Activated T-cell treated with anti-CD3 and anti-CD28 coated beads, Interleukin-2, amount 50 U/mL, for 72 hours (primary cell): ENCODE measurements around the gene MRTO4. TPM values are rescaled to one million over a fixed set of nuclear protein-coding genes. Genes with fewer than 3 reads are reported as not detected.
"Not testable (repeated sequence)": the region's sequence is repeated elsewhere in the genome, so short reads cannot be mapped to it uniquely, and the experiment has no call there.

ENCODE experiments used
- ATAC-seq, 2 donors: fragments of 150-1000 bp; cut with Tn5 transposase; replicated peaks in 1 of 2; 2 replicates each; pipeline ENCODE4 v1.10.0; 2021; ENCODE audit warnings: moderate library complexity in 2 of 2, mild to moderate bottlenecking in 1 of 2
- DNase-seq, 2 donors: peaks; one replicate each; pipeline ENCODE4 v3.0.0; 2021 to 2022; ENCODE audit warnings: mixed read lengths in 1 of 2
- H3K27ac Mint-ChIP-seq: one replicate; pipeline ENCODE4 v1.8.0; 2022; ENCODE audit warnings: mild to moderate bottlenecking, moderate library complexity, mixed read lengths
- H3K27me3 Mint-ChIP-seq: one replicate; pipeline ENCODE4 v1.8.0; 2022; ENCODE audit warnings: low read depth, mixed read lengths
- H3K36me3 Mint-ChIP-seq, 2 donors: one replicate each; pipeline ENCODE4 v1.8.0; 2022; ENCODE audit warnings: mixed read lengths in 2 of 2, mild to moderate bottlenecking in 1 of 2; ENCODE audit not compliant: insufficient read depth in 2 of 2
- H3K4me1 Mint-ChIP-seq: one replicate; pipeline ENCODE4 v1.8.0; 2022; ENCODE audit warnings: low read depth, mixed read lengths
- H3K4me3 Mint-ChIP-seq, 2 donors: one replicate each; pipeline ENCODE4 v1.8.0; 2022; ENCODE audit warnings: mild to moderate bottlenecking in 2 of 2, mixed read lengths in 2 of 2, moderate library complexity in 2 of 2
- H3K9me3 Mint-ChIP-seq, 2 donors: one replicate each; pipeline ENCODE4 v1.8.0; 2022; ENCODE audit warnings: mixed read lengths in 2 of 2
- total RNA-seq, 2 donors: library from RNA; stranded (reverse); gene quantifications; one replicate each; pipeline ENCODE4 v1.2.3, GENCODE V29; 2022

The MRTO4 gene
- total RNA-seq, 2 donors from 2014 or later = 43.7 to 52.7 TPM

DNA sequence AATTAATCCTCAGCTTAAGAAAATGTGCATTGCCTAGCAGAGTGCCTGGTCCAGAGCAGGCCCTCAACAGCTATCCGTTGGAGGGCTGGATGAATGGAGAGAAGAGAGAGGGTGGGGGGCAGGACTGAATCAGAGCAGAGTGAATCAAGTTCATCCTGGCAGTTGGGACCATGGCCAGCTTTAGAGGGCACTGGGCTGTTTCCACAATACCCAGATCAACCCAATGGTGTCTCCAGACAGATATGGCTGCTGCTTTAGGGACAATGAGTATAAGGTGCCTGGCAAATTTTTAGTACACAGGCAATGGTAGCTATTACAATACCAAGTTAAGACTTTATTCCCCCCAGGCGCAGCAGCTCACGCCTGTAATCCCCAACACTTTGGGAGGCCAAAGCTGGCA lies 17.4 kb upstream of the MRTO4 start:
- Mint-ChIP-seq H3K4me1 (no peaks in the 10 kb centered on the region), H3K4me3 (no peak overlapping the region), H3K27me3 (no peaks in the 10 kb centered on the region), H3K27ac (no peak overlapping the region), H3K36me3 (peaks cover 2 to 16% of the 10 kb centered on the region in 2 donors), H3K9me3 (no peaks in the 10 kb centered on the region)
- ATAC-seq (no peak), DNase-seq (no peak)

DNA sequence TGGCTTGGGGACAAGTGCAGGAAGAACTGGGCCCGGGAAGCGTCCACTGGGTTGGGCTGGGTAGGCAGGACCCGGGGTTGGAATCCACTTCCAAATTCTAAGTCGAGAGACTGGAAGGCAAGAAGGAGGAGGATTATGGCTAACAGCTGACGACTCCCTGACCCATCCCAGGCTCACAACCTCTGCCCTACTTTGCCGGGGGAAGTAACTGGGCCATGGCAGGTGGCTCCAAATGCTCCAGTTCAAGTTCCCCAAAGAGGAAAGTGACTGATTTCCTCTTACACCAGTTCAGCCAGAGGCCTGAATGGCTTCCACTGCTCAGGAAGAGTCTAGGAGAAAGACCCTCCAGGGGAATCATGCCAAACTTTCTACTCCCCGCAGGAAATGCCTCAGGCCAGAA lies 11.7 kb upstream of the MRTO4 start:
- Mint-ChIP-seq H3K4me1 (no peaks in the 10 kb centered on the region), H3K36me3 (peaks cover 2 to 31% of the 10 kb centered on the region in 2 donors), H3K27ac (no peak overlapping the region), H3K4me3 (no peak overlapping the region), H3K27me3 (no peaks in the 10 kb centered on the region), H3K9me3 (no peaks in the 10 kb centered on the region)
- ATAC-seq = no peak
- no peak for DNase-seq

DNA sequence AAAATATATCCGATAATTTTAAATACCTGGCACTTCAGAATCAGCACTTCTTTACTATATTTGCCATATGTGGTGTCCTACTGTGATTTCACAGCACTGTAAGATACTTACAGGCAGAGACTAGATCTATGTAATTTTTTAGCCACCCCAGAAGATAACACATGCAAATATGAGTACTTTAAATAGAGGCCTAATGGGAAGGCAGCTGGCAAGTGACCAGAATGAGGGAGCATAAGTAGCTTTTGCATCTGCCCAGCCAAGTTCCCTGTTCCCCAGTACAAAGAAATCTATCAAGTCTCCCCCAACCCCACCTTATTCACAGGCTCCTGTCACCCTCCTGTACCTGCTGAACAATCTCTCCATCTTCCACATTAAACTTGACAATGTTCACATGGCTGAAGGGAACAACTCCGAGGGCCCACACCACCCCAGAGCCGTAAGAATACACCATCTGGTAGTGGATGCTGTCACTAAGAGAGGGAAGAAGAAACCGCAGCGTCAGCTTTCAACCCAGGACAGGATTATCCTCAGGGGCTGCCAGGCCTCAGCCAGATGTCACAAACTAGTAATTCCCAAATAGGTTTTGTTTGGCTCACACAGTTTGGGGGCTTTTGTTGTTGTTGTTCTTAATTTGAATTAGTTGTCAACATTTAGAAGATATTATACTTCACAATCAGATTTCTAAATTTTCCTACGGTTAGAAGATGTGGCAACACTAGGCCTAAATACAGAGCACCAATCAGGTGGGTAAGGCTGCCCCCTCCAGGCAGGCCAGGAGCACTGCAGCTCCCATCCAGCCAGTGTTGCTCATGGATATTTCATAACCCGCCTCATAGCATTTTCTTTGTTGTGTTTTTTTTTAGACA lies 10.7 kb upstream of the MRTO4 start:
- Mint-ChIP-seq H3K27me3 (no peaks in the 10 kb centered on the region), H3K9me3 (no peaks in the 10 kb centered on the region), H3K4me1 (no peaks in the 10 kb centered on the region), H3K4me3 (no peak overlapping the region), H3K27ac (peak overlapping the region; percentile 85), H3K36me3 (peaks cover 2 to 26% of the 10 kb centered on the region in 2 donors)
- peak; percentile 63 to 78 for DNase-seq
- peak; percentile 87 to 90 for ATAC-seq

DNA sequence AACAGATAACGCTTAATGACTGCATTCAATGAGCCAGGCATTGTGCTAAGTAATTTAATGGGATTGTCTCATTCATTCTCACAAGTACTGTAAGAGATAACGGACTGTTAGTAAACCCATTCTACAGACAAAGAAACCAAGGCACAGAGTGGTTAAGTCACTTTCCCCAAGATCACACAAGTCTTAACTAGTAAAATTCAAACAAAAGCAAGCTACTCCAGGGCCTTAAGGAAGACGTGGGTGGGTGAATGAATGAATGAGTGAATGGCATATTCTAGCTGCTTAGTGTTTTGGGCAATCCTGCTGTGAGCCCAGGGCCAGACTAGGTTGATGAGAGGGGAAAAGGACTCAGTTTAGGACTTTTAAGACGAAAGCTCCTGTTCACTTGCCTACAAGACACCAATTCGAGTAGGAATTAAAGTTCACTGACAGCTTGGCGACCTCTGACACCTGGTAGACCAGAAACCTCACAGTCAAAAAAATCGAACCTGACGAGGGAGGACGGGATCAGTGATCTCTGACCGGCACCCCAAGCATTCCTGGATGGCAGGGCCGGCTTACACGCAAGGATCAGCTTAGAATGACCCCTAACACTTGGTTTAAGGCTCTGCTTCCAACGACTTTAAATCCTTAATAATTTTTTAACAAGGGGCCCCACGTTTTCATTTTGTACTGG lies 838 bp upstream of the MRTO4 start:
- Mint-ChIP-seq H3K9me3 (no peaks in the 10 kb centered on the region), H3K4me1 (peaks cover 48% of the 10 kb centered on the region), H3K27ac (peak overlapping the region; percentile 83), H3K36me3 (peaks cover 5 to 7% of the 10 kb centered on the region in 2 donors), H3K27me3 (no peaks in the 10 kb centered on the region), H3K4me3 (peak overlapping the region; percentile 84 to 97)
- DNase-seq = peak in 1 of 2 donors; percentile 14
- ATAC-seq = no peak

DNA sequence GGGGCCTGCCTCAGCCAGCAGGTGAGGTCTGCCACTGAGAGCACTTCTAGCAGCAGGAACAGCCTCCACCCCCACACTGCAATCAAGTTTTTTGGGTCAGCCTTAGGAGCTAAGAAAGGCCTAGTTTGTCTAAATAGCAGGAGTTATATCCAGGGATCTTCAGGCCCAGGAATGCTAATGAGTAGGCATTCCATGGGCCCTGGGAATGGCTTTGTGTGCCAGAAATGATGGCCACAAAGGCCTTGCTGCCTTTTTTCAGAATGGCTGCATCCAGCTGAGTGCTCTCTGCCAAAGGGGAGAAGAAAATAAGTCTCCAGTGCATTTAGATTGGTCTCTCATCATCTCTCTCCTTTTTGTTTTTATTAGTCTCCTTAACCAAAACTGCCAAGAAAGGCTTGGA lies 2.8 kb downstream of the MRTO4 start:
- peaks cover 64% of the 10 kb centered on the region for H3K4me1 Mint-ChIP-seq
- no peaks in the 10 kb centered on the region for H3K27me3 Mint-ChIP-seq
- DNase-seq = no peak
- peak overlapping the region in 1 of 2 donors; percentile 49 for H3K4me3 Mint-ChIP-seq
- no peaks in the 10 kb centered on the region for H3K9me3 Mint-ChIP-seq
- peaks cover 12 to 13% of the 10 kb centered on the region in 2 donors for H3K36me3 Mint-ChIP-seq
- ATAC-seq = no peak
- peak overlapping the region; percentile 54 for H3K27ac Mint-ChIP-seq

DNA sequence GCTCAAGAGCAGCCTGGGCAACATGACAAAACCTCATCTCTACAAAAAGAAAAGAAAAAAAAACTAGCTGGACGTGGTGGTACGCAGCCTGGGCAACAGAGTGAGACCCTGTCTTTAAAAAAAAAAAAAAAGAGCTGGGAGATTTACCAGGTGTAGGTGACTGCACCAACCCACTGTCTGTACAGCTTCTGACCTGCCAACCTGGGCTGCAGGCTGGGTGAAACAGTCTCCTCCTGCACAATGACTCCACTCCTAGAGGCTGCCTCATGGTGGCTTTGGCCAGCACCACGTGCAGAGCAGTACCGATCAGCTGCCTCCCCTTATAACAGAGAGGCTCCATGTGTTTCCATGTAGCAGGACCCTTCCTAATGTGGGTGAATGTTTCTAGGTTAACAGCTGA lies 3.7 kb downstream of the MRTO4 start:
- H3K4me1 Mint-ChIP-seq = peaks cover 55% of the 10 kb centered on the region
- DNase-seq = no peak
- H3K9me3 Mint-ChIP-seq = no peaks in the 10 kb centered on the region
- peaks cover 12 to 16% of the 10 kb centered on the region in 2 donors for H3K36me3 Mint-ChIP-seq
- peak overlapping the region; percentile 86 for H3K27ac Mint-ChIP-seq
- ATAC-seq = no peak
- H3K4me3 Mint-ChIP-seq = peak overlapping the region in 1 of 2 donors; percentile 89
- no peaks in the 10 kb centered on the region for H3K27me3 Mint-ChIP-seq

DNA sequence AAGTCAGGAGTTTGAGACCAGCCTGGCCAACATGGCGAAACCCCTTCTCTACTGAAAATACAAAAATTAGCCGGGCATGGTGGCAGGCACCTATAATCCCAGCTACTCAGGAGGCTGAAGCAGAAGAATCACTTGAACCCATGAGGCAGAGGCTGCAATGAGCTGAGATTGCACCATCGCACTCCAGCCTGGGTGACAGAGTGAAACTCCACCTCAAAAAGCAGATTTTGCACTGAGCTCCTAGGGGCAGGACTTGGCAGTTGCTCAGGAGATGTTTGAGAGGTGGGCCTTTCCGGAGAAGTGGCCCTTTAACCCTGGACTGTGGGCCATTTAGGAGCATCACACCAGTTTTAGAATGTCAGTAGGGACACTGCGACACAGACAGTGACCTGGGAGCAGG lies 4.7 kb downstream of the MRTO4 start:
- H3K4me3 Mint-ChIP-seq = peak overlapping the region in 1 of 2 donors; percentile 89
- peaks cover 48% of the 10 kb centered on the region for H3K4me1 Mint-ChIP-seq
- peak overlapping the region; percentile 86 for H3K27ac Mint-ChIP-seq
- H3K9me3 Mint-ChIP-seq, H3K27me3 Mint-ChIP-seq: not testable (repeated sequence)
- DNase-seq (peak in 1 of 2 donors; percentile 54), ATAC-seq (peak in 1 of 2 donors; percentile 34)
- H3K36me3 Mint-ChIP-seq = peaks cover 9 to 14% of the 10 kb centered on the region in 2 donors

DNA sequence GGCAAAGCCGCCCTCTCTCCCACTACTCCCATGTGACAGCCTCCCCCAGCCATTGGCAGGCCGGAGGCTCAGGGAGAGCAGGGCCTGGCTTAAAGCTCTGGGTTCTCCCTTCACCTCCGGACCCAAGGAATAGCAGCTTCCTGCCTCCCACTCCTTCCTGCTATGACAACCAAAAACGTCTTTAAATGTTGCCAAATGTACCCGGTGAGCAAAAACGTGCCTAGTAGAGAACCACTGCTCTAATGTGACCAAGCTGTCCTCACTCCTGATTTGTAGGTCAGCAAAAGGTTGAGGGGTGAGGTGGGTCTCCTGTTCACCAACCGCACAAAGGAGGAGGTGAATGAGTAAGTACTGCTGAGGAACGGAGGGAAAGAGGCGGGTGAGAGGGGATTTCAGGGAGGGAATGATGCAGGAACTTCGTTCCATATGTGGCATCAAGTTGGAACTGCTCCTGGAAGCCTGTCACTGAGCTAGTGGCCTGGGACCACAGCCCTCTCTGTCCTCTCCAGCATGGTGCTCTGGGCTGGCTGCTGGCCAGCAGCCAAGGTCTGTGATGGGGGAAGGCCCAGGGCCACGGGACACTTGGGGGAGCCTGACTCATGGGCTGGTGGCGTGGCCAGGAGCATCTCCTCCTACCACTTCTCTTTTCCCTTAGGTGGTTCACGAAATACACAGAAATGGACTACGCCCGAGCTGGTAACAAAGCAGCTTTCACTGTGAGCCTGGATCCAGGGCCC lies 5.7 kb downstream of the MRTO4 start:
- Mint-ChIP-seq H3K27ac (peak overlapping the region; percentile 86), H3K4me3 (peak overlapping the region; percentile 38 to 89), H3K9me3 (no peaks in the 10 kb centered on the region), H3K4me1 (peaks cover 45% of the 10 kb centered on the region), H3K27me3 (no peaks in the 10 kb centered on the region), H3K36me3 (peaks cover 6 to 14% of the 10 kb centered on the region in 2 donors)
- peak; percentile 74 to 82 for ATAC-seq
- peak; percentile 16 to 68 for DNase-seq

DNA sequence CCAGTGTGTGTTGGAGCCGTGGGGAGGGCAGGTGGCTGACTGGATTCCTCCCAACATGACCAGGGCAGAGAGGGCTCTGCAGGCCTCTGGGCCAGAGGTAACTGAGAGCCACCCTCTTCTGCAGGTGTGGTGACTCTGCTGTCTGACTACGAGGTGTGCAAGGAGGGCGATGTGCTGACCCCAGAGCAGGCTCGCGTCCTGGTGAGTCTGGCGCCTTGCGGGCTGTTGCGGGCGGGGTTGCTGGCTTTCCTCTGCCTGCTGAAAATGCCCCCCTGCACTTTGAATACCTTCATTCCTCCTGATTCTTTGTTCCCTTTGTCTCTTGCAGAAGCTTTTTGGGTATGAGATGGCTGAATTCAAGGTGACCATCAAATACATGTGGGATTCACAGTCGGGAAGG lies 6.7 kb downstream of the MRTO4 start:
- no peaks in the 10 kb centered on the region for H3K27me3 Mint-ChIP-seq
- ATAC-seq = no peak
- DNase-seq = no peak
- peak overlapping the region in 1 of 2 donors; percentile 89 for H3K4me3 Mint-ChIP-seq
- no peaks in the 10 kb centered on the region for H3K9me3 Mint-ChIP-seq
- H3K27ac Mint-ChIP-seq = peak overlapping the region; percentile 86
- H3K4me1 Mint-ChIP-seq = peaks cover 35% of the 10 kb centered on the region
- H3K36me3 Mint-ChIP-seq = peaks cover 6 to 14% of the 10 kb centered on the region in 2 donors

DNA sequence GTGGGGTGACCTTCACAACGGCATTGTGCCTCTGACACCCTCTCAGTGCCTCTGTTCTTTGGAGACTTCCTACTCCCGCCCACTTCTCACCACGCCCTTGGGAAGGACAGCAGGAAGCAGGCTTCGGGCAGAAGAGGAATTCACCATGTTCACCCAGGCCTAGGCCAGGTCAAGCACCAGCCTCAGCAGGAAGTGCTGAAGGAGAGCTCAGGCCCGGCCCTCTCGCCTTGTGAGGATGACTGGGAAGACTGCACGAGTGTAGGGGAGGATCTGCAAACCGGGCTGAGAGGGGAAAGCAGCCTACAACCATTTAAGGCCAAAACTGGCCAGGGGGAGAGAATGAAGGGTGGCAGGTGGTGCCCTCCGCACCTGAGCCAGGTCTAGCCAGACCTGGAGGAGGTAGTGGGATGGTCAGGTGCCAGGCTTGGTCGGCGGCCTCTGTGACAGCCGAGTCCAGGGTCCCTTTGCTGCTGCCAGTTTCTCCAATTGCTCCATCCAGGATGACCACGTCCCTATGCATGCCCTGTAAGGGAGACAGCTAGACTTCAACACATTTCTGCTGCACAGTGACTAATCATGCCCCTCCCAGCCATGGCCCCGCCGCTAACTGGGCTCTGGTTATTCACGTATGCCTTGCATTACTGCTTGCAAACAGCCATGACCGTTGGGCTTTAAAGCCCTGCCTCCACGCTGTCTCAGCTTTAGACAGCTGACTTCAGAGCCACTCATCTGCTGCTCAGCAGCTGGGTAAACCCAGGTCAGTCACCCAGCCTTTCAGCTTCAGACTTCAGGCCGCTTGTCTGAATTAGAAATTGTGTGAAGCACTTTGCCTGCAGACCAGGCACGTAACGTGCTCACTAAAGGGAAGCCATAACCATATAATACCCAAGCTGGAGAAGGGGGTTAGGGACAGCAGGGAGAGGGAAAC lies 8.9 kb downstream of the MRTO4 start:
- no peak overlapping the region for H3K4me3 Mint-ChIP-seq
- no peak for ATAC-seq
- DNase-seq = no peak
- peak overlapping the region; percentile 8 for H3K27ac Mint-ChIP-seq
- H3K36me3 Mint-ChIP-seq = peaks cover 6 to 12% of the 10 kb centered on the region in 2 donors
- H3K4me1 Mint-ChIP-seq = peaks cover 17% of the 10 kb centered on the region
- H3K9me3 Mint-ChIP-seq = no peaks in the 10 kb centered on the region
- no peaks in the 10 kb centered on the region for H3K27me3 Mint-ChIP-seq

DNA sequence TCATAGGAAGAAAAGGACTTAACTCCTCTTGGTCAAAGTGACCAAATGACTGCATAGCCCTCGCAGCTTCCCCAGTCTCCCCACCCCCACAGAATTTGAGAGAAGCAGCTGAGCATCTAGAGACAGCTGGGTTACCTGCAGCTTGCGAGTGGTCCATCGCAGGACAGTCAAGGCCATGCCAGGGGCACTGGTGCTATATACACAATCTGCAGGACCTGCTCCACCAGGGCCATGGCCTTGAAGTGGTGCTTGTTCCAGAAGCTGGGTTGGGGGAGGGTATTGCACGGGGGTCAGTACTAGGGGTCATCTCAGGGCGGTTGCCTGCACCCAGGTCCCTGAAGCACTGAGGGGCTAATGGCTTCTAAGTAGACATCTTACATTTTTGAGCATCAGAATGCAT lies 10.4 kb downstream of the MRTO4 start:
- ATAC-seq (no peak), DNase-seq (no peak)
- Mint-ChIP-seq H3K27me3 (no peaks in the 10 kb centered on the region), H3K4me1 (peaks cover 6% of the 10 kb centered on the region), H3K27ac (no peak overlapping the region), H3K36me3 (peaks cover 5 to 10% of the 10 kb centered on the region in 2 donors), H3K4me3 (no peak overlapping the region), H3K9me3 (no peaks in the 10 kb centered on the region)

DNA sequence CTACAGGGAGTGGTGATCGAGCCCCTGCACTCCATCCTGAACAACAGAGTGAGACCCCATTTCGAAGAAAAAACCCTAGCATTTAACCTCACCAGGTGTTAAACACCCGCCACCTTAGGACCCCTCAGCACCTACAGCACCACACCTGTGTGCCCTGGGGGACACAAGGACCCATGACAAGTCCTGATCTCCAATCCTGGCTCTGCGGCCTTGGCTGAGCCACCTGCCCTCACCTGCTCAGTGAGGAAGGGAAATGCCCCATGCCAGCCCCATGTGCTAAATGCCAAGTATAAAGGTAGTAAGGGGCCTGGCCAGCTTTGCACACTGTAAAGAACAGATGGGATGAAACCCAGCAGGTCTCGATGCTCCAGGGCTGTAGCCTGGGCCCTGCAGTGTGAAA lies 11.1 kb downstream of the MRTO4 start:
- Mint-ChIP-seq H3K27me3 (no peaks in the 10 kb centered on the region), H3K36me3 (peaks cover 1 to 6% of the 10 kb centered on the region in 2 donors), H3K4me3 (no peak overlapping the region), H3K27ac (no peak overlapping the region), H3K9me3 (no peaks in the 10 kb centered on the region), H3K4me1 (no peaks in the 10 kb centered on the region)
- ATAC-seq = no peak
- no peak for DNase-seq
